Esophagus squamous epithelium (tissue), 4 donors: ENCODE data around the gene TC2N.

ENCODE experiments used
- POLR2A ChIP-seq, 4 donors: fragments of 450-650 bp; IDR thresholded peaks; one replicate each; pipeline ENCODE4 v1.6.1; 2017; ENCODE audit warnings: antibody characterized with exemption in 4 of 4, mild to moderate bottlenecking in 4 of 4, moderate library complexity in 3 of 4
- TF ChIP-seq, protein P1 (sequence below), 6 experiments: fragments of 450-650 bp in 4 of 6; fragments of 200-600 bp in 2 of 6; sonication (generic) in 2 of 6; IDR thresholded peaks; one replicate each; pipeline ENCODE4 v1.5.1; 2016 to 2019; ENCODE audit warnings: antibody characterized with exemption in 6 of 6, mild to moderate bottlenecking in 4 of 6, moderate library complexity in 4 of 6

DNA sequence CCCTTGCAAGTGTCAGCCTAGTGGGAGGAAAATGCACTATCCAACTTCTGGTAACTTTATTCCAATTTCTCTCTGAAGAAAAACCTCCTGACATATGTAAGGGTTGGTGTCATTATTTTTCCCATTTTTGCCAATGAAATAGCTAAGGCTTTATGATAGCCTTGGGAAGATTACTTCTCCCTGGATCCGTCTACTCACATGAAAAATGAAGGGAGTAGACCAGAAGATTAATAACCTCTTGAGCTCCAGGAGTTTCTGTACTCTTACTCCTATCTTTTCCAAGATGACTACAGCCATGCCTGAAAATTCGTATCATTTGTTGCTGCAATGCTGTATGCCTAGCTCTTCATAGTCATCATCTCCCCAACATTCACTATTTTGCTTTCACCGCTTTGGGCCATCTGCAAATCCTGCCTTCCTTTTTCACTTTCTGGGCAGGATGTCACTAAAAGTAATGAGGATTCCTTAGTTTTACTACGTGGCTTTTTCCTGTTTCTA lies 18.8 kb downstream of the TC2N start:
- no peak for TF ChIP-seq POLR2A (IDR thresholded peaks at IDR 0.05)
- TF ChIP-seq, protein P1, sequence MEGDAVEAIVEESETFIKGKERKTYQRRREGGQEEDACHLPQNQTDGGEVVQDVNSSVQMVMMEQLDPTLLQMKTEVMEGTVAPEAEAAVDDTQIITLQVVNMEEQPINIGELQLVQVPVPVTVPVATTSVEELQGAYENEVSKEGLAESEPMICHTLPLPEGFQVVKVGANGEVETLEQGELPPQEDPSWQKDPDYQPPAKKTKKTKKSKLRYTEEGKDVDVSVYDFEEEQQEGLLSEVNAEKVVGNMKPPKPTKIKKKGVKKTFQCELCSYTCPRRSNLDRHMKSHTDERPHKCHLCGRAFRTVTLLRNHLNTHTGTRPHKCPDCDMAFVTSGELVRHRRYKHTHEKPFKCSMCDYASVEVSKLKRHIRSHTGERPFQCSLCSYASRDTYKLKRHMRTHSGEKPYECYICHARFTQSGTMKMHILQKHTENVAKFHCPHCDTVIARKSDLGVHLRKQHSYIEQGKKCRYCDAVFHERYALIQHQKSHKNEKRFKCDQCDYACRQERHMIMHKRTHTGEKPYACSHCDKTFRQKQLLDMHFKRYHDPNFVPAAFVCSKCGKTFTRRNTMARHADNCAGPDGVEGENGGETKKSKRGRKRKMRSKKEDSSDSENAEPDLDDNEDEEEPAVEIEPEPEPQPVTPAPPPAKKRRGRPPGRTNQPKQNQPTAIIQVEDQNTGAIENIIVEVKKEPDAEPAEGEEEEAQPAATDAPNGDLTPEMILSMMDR (IDR thresholded peaks at IDR 0.05) = no peak
